ENCODE results near the gene RCAN2.

The RCAN2 gene

GRCh38 chr6:46276576-46277142 lies 214.6 kb downstream of the RCAN2 start:
- Histone ChIP-seq H3K27me3 (ENCODE audit: control insufficient read depth in 1 of 2, insufficient read depth in 2 of 2, low read length in 2 of 2) (no peaks in the 10 kb centered on the region), H3K9ac (ENCODE audit: low read length in 2 of 2) (no peak overlapping the region), H3K4me1 (ENCODE audit: control insufficient read depth, insufficient read depth, low read length) (no peaks in the 10 kb centered on the region), H3K27ac (ENCODE audit: low read length) (no peak overlapping the region), H3K4me3 (ENCODE audit: low read length in 2 of 2) (no peak overlapping the region), H3K36me3 (ENCODE audit: control insufficient read depth in 2 of 2, insufficient read depth in 2 of 2, low read length in 2 of 2) (no peaks in the 10 kb centered on the region), H3K9me3 (ENCODE audit: control insufficient read depth in 2 of 2, low read length in 2 of 2) (no peaks in the 10 kb centered on the region)

- Histone ChIP-seq H3K9ac (ENCODE audit: low read length in 2 of 2) (no peak overlapping the region), H3K36me3 (ENCODE audit: control insufficient read depth in 2 of 2, insufficient read depth in 2 of 2, low read length in 2 of 2) (no peaks in the 10 kb centered on the region), H3K27ac (ENCODE audit: low read length) (no peak overlapping the region), H3K4me3 (ENCODE audit: low read length in 2 of 2) (no peak overlapping the region), H3K4me1 (ENCODE audit: control insufficient read depth, insufficient read depth, low read length) (no peaks in the 10 kb centered on the region), H3K9me3 (ENCODE audit: control insufficient read depth in 2 of 2, low read length in 2 of 2) (no peaks in the 10 kb centered on the region), H3K27me3 (ENCODE audit: control insufficient read depth in 1 of 2, insufficient read depth in 2 of 2, low read length in 2 of 2) (no peaks in the 10 kb centered on the region)
Measured at GRCh38 chr6:46274502-46274901, 216.7 kb downstream of the RCAN2 start.

- Histone ChIP-seq H3K27me3 (ENCODE audit: control insufficient read depth in 1 of 2, insufficient read depth in 2 of 2, low read length in 2 of 2) (no peaks in the 10 kb centered on the region), H3K36me3 (ENCODE audit: control insufficient read depth in 2 of 2, insufficient read depth in 2 of 2, low read length in 2 of 2) (no peaks in the 10 kb centered on the region), H3K9me3 (ENCODE audit: control insufficient read depth in 2 of 2, low read length in 2 of 2) (no peaks in the 10 kb centered on the region), H3K4me3 (ENCODE audit: low read length in 2 of 2) (no peak overlapping the region), H3K9ac (ENCODE audit: low read length in 2 of 2) (no peak overlapping the region), H3K4me1 (ENCODE audit: control insufficient read depth, insufficient read depth, low read length) (no peaks in the 10 kb centered on the region), H3K27ac (ENCODE audit: low read length) (no peak overlapping the region)
Measured at GRCh38 chr6:46273911-46274310, 217.3 kb downstream of the RCAN2 start.

- no peaks in the 10 kb centered on the region for H3K36me3 ChIP-seq (ENCODE audit: control insufficient read depth in 2 of 2, insufficient read depth in 2 of 2, low read length in 2 of 2)
- H3K4me3 ChIP-seq (ENCODE audit: low read length in 2 of 2), result no peak overlapping the region
- no peaks in the 10 kb centered on the region for H3K27me3 ChIP-seq (ENCODE audit: control insufficient read depth in 1 of 2, insufficient read depth in 2 of 2, low read length in 2 of 2)
- H3K9me3 ChIP-seq (ENCODE audit: control insufficient read depth in 2 of 2, low read length in 2 of 2), result no peaks in the 10 kb centered on the region
- H3K27ac ChIP-seq (ENCODE audit: low read length), result no peak overlapping the region
- no peaks in the 10 kb centered on the region for H3K4me1 ChIP-seq (ENCODE audit: control insufficient read depth, insufficient read depth, low read length)
- no peak overlapping the region for H3K9ac ChIP-seq (ENCODE audit: low read length in 2 of 2)
Measured at GRCh38 chr6:46271728-46272127, 219.5 kb downstream of the RCAN2 start.

- Histone ChIP-seq H3K4me1 (ENCODE audit: control insufficient read depth, insufficient read depth, low read length) (no peaks in the 10 kb centered on the region), H3K9me3 (ENCODE audit: control insufficient read depth in 2 of 2, low read length in 2 of 2) (no peaks in the 10 kb centered on the region), H3K36me3 (ENCODE audit: control insufficient read depth in 2 of 2, insufficient read depth in 2 of 2, low read length in 2 of 2) (no peaks in the 10 kb centered on the region), H3K9ac (ENCODE audit: low read length in 2 of 2) (no peak overlapping the region), H3K27ac (ENCODE audit: low read length) (no peak overlapping the region), H3K4me3 (ENCODE audit: low read length in 2 of 2) (no peak overlapping the region), H3K27me3 (ENCODE audit: control insufficient read depth in 1 of 2, insufficient read depth in 2 of 2, low read length in 2 of 2) (no peaks in the 10 kb centered on the region)
Measured at GRCh38 chr6:46271107-46271506, 220.1 kb downstream of the RCAN2 start.

GRCh38 chr6:46270336-46270735 lies 220.9 kb downstream of the RCAN2 start:
- Histone ChIP-seq H3K9me3 (ENCODE audit: control insufficient read depth in 2 of 2, low read length in 2 of 2) (no peaks in the 10 kb centered on the region), H3K4me1 (ENCODE audit: control insufficient read depth, insufficient read depth, low read length) (no peaks in the 10 kb centered on the region), H3K27ac (ENCODE audit: low read length) (no peak overlapping the region), H3K9ac (ENCODE audit: low read length in 2 of 2) (no peak overlapping the region), H3K4me3 (ENCODE audit: low read length in 2 of 2) (no peak overlapping the region), H3K36me3 (ENCODE audit: control insufficient read depth in 2 of 2, insufficient read depth in 2 of 2, low read length in 2 of 2) (no peaks in the 10 kb centered on the region), H3K27me3 (ENCODE audit: control insufficient read depth in 1 of 2, insufficient read depth in 2 of 2, low read length in 2 of 2) (no peaks in the 10 kb centered on the region)

- Histone ChIP-seq H3K4me3 (ENCODE audit: low read length in 2 of 2) (no peak overlapping the region), H3K27me3 (ENCODE audit: control insufficient read depth in 1 of 2, insufficient read depth in 2 of 2, low read length in 2 of 2) (no peaks in the 10 kb centered on the region), H3K27ac (ENCODE audit: low read length) (no peak overlapping the region), H3K9ac (ENCODE audit: low read length in 2 of 2) (no peak overlapping the region), H3K4me1 (ENCODE audit: control insufficient read depth, insufficient read depth, low read length) (no peaks in the 10 kb centered on the region), H3K36me3 (ENCODE audit: control insufficient read depth in 2 of 2, insufficient read depth in 2 of 2, low read length in 2 of 2) (no peaks in the 10 kb centered on the region), H3K9me3 (ENCODE audit: control insufficient read depth in 2 of 2, low read length in 2 of 2) (no peaks in the 10 kb centered on the region)
Measured at GRCh38 chr6:46269447-46270229, 221.6 kb downstream of the RCAN2 start.

GRCh38 chr6:46267515-46267914 lies 223.7 kb downstream of the RCAN2 start:
- no peaks in the 10 kb centered on the region for H3K36me3 ChIP-seq (ENCODE audit: control insufficient read depth in 2 of 2, insufficient read depth in 2 of 2, low read length in 2 of 2)
- H3K27ac ChIP-seq (ENCODE audit: low read length), result no peak overlapping the region
- H3K4me1 ChIP-seq (ENCODE audit: control insufficient read depth, insufficient read depth, low read length), result no peaks in the 10 kb centered on the region
- no peak overlapping the region for H3K9ac ChIP-seq (ENCODE audit: low read length in 2 of 2)
- no peak overlapping the region for H3K4me3 ChIP-seq (ENCODE audit: low read length in 2 of 2)
- no peaks in the 10 kb centered on the region for H3K9me3 ChIP-seq (ENCODE audit: control insufficient read depth in 2 of 2, low read length in 2 of 2)
- no peaks in the 10 kb centered on the region for H3K27me3 ChIP-seq (ENCODE audit: control insufficient read depth in 1 of 2, insufficient read depth in 2 of 2, low read length in 2 of 2)

- H3K9me3 ChIP-seq (ENCODE audit: control insufficient read depth in 2 of 2, low read length in 2 of 2), result no peaks in the 10 kb centered on the region
- H3K9ac ChIP-seq (ENCODE audit: low read length in 2 of 2), result no peak overlapping the region
- no peak overlapping the region for H3K27ac ChIP-seq (ENCODE audit: low read length)
- H3K36me3 ChIP-seq (ENCODE audit: control insufficient read depth in 2 of 2, insufficient read depth in 2 of 2, low read length in 2 of 2), result no peaks in the 10 kb centered on the region
- no peaks in the 10 kb centered on the region for H3K27me3 ChIP-seq (ENCODE audit: control insufficient read depth in 1 of 2, insufficient read depth in 2 of 2, low read length in 2 of 2)
- no peak overlapping the region for H3K4me3 ChIP-seq (ENCODE audit: low read length in 2 of 2)
- H3K4me1 ChIP-seq (ENCODE audit: control insufficient read depth, insufficient read depth, low read length), result no peaks in the 10 kb centered on the region
Measured at GRCh38 chr6:46265373-46265772, 225.9 kb downstream of the RCAN2 start.

GRCh38 chr6:46263707-46264086 lies 227.6 kb downstream of the RCAN2 start:
- Histone ChIP-seq H3K36me3 (ENCODE audit: control insufficient read depth in 2 of 2, insufficient read depth in 2 of 2, low read length in 2 of 2) (no peaks in the 10 kb centered on the region), H3K27ac (ENCODE audit: low read length) (no peak overlapping the region), H3K4me3 (ENCODE audit: low read length in 2 of 2) (no peak overlapping the region), H3K9ac (ENCODE audit: low read length in 2 of 2) (no peak overlapping the region), H3K4me1 (ENCODE audit: control insufficient read depth, insufficient read depth, low read length) (no peaks in the 10 kb centered on the region), H3K9me3 (ENCODE audit: control insufficient read depth in 2 of 2, low read length in 2 of 2) (no peaks in the 10 kb centered on the region), H3K27me3 (ENCODE audit: control insufficient read depth in 1 of 2, insufficient read depth in 2 of 2, low read length in 2 of 2) (no peaks in the 10 kb centered on the region)

- Histone ChIP-seq H3K4me1 (ENCODE audit: control insufficient read depth, insufficient read depth, low read length) (no peaks in the 10 kb centered on the region), H3K9me3 (ENCODE audit: control insufficient read depth in 2 of 2, low read length in 2 of 2) (no peaks in the 10 kb centered on the region), H3K27ac (ENCODE audit: low read length) (no peak overlapping the region), H3K9ac (ENCODE audit: low read length in 2 of 2) (no peak overlapping the region), H3K27me3 (ENCODE audit: control insufficient read depth in 1 of 2, insufficient read depth in 2 of 2, low read length in 2 of 2) (no peaks in the 10 kb centered on the region), H3K36me3 (ENCODE audit: control insufficient read depth in 2 of 2, insufficient read depth in 2 of 2, low read length in 2 of 2) (no peaks in the 10 kb centered on the region), H3K4me3 (ENCODE audit: low read length in 2 of 2) (no peak overlapping the region)
Measured at GRCh38 chr6:46262928-46263706, 228.1 kb downstream of the RCAN2 start.
